ENCODE results near the gene ARSB.

Gene ARSB

DNA sequence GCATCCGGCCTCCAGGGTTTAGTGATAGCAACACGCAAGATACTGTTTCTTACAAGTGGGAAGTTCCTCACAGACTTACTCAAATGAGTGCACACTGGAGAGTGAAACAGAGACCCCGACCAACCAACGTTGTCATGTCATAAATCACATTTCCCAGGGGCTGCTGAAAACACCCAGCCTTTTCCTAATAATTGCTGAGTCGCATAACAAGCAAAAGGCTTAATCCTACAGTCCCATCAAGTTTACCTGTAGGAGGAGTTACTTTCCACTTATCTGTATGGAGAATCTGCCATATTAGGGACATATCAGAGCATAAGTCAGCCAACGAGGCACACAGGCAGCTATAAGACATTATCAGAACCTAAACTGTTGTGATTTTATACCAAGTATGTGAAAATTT lies 180.1 kb downstream of the ARSB start:
- no peak for DNase-seq (ENCODE audit: low spot score)

DNA sequence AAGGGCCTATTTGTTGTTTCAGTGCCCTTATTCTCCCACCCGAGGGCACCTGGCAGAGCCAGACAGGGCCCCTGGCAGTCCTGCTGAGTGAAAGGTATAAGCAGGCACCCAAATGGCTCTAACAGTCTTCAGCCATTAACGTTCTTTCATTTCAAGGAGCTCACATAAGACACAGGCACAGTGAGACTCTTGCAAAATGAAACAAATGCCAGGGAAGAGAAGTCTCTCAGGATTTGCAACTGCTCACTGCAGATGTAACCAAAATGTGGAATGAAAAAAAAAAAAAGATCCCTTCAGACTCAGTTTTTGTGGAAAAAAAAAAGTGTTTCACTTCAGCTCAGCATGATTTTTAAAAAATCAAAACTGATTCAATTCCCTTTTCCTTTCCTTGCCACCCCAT lies 181.2 kb downstream of the ARSB start:
- DNase-seq (ENCODE audit: low spot score), result no peak

DNA sequence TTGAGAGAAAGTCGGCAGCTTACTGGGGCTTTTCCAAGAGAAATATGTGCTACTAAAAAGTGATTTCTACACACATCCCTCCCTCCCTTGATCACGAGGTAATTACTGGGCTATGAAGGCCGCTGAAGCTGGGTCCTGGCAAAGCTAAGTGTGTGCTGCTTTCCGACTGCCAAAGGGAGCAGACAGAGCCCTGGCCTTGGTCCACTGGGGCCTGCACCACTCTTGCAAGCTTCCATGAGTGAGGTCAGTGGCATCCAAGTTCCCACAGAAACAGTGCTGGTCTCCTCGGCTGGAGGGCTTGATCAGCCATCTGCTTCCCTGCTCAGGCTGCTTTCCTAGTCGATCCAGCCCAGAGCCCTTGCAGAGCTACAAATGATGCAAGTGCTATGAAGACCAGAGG lies 181.8 kb downstream of the ARSB start:
- DNase-seq (ENCODE audit: low spot score), result no peak

DNA sequence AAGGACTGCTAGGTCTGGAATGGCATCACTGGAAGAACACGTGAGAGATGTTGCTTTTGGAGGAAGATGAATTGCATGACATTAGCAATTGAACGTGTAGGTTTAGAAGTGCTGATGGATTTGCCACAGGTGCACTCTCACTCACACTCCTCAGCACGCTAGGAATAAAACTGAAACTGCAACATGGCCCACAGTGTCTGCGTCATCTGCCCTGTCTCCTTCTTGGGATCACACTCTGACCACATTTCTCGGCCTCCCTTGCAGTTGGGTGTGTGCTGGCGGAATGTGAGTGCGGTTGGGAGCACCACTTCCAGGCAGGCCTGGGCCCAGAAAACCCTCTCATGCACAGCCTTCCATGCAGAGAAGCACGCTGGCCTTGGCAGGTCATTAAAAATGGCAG lies 183.7 kb downstream of the ARSB start:
- DNase-seq (ENCODE audit: low spot score), result no peak

DNA sequence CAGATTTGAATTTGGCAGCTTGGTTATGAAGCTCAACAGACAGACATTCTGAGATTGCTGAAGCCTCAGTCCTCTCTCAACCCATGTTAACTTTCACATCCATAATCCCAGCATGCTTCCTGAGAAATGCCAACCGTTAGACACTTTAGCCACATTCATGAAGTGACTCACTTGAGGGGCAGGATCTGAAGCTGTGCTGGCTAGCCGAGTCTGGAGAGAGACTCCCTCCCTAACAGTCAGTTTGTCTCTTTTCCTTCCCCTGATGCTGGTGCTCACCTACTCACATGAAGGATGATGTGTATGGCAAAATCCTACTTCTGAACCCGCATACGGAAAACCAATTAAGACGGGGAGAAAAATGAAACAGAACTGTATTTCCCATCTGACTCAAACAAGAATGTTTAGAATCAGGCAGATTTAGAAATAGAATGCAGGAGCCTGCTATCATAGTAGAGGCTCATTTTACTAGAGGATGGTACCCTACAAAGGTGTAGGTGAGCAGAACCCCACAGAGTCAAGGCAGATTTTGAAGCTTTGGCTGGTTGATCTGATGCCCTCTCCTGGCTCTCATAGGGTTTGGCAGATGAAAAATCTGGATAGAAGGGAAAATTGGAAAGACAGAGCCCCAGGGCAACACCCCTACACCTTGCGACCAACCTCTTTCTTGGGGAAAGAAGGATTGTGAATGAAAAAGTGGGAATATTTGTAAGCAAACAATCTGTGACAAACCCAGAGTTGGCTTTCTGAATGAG lies 185.7 kb downstream of the ARSB start:
- no peak for DNase-seq (ENCODE audit: low spot score)

DNA sequence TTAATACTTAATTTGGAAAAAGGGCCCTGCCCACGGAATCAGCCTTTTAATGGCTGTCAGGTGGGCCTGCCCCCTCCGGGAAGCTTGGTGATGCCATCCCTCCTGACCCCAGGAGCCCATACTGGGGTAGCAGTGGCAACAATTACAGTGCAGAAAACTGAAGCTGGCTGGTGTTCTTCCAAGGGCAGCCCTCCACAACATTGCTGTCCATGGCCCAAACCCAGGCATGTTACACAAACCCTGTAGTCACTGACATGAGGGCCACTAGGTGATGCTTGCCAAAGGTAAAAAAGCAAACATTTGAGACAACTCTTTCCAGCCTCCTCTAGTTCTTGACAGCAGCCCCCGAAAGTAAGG lies 186.5 kb downstream of the ARSB start:
- no peak for DNase-seq (ENCODE audit: low spot score)

DNA sequence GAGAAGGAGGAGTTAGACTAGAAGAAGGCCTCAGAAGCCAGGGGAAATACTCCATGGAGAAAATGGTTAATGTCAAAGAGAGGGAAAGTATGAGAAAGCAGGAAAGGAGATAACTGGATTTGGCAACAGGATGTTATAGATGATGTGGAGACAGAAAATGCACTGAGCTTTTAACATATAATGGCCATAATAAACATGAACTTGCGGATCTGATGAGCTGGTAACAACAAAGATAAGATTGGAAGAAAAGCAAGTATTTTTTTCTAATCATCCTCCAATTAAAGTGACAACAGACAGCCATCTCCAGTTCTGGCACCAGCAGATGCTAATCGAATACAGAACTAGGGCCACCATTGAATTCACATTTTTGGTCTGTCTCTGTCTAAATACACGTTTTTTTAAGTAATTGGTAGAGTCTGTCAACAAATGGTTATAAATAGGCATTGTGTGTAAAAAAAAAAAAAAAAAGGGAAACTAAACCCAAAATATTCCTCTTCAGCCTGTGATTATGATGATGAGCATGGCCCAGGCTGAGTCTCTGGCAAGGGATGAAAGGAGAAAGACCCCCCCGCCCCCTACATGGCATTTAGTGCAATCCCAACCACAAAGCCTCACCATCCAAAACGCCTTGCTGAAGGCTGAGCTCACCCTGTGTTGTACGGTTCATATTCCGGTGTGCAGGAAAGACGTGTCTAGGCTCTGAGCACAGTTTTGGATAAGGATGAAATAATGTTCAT lies 187.0 kb downstream of the ARSB start:
- no peak for DNase-seq (ENCODE audit: low spot score)

DNA sequence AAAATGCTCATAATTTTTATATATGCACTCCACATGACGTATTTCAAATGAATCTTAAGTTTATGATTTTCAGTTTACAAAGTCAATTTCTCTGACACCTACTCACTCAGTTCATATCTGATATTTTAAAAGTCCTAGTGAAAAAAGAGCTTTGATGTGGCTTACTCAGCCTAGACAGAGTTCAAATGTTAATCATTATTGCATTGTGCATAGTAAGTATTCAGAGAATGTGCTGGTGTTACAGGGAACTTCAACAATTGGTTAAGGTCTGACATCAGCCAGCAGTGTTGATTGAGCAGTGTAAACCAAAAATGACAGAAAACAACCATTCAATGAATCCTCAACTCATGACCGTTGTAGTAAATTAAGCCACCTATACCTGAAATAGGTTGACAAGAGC lies 189.4 kb downstream of the ARSB start:
- DNase-seq (ENCODE audit: low spot score), result peak; percentile 20

DNA sequence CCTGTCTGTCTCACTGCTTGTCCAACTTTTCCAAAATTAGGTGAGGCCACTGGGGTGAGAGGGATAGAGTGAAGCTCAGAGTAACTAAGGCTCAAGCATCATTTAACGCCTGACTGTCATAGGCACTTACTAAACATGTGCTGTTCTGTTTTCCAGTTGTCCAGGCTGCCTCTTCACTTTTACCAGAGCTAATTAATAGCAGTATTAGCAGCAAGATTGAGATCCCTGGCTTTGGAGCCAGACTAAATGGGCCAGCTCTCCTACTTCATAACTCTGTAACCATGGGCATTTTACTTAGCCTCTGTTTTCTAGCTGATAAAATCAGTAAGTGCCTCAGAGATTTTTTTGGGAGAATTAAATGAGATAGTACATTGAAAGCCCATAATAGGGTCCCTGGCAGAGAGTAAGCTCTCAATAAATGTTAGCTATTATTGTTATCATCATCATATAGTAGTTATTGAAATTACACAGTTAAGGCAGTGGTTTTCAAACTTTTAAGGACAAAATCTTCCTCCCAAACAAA lies 190.4 kb downstream of the ARSB start:
- DNase-seq (ENCODE audit: low spot score), result no peak

DNA sequence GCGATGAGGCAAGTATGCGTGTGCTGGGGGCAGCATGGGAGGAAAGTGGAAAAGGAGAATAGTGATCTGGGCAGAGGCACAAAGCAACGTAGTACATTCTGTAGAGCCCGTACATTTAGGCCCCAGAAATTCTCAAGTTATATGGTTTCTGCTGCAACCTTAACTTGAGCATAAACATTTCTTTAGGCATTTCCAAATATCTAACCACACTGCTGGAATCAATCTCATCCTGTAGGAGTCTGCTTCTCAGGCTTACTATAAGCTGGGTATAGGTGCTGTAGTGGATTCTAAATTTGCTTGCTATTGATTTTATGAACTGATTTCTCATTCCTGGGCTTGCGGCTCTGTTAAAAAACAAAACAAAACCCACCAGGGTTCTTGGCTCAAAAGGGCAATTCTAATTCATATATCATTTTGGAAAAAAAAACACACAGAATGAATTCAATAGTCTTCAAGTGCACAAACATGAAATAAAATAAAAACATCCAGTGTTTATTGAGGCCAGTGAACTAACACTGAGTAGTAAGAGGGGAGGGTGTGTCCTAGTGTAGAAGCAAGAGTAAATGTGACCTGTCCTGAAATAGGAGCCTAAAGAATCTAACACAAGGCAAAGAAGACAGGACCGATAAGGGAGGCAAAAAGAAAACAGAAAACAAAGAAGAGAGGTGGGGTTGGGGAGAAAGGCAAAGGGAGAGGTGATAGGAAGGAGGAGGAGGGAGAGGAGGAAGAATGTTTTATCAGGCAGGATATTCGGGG lies 191.0 kb downstream of the ARSB start:
- peak; percentile 17 for DNase-seq (ENCODE audit: low spot score)

DNA sequence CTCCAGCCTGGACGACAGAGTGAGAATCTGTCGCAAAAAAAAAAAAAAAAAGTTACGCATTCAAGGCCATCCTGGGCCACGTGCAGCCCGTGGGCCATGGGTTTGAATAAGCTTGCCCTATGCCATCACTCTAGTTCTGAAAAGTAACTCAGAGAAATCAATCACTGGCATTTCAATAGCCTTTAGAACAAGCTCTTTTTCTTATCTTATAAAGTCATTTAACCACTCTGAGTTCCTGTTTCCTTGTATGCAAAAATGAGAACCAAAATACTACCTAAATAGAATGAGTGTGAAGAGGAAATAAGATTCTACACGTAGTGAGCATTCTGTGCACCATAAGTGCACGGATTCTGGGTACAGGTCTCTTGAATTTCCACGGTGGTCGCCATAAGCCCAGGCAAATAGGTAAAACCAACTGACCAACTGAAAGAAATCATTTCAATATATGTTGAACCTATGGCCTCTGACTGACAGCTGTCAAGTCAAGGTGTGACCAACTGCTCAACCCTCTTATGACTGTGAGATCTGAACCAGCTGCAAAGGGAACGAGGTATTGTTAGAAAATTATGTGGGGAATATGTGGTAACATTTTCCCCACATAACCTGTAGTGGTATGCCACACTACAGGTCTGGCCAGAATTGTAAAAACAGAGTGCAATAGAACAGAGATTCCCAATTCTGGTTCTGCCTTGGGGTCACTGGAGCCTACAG lies 192.6 kb downstream of the ARSB start:
- no peak for DNase-seq (ENCODE audit: low spot score)

DNA sequence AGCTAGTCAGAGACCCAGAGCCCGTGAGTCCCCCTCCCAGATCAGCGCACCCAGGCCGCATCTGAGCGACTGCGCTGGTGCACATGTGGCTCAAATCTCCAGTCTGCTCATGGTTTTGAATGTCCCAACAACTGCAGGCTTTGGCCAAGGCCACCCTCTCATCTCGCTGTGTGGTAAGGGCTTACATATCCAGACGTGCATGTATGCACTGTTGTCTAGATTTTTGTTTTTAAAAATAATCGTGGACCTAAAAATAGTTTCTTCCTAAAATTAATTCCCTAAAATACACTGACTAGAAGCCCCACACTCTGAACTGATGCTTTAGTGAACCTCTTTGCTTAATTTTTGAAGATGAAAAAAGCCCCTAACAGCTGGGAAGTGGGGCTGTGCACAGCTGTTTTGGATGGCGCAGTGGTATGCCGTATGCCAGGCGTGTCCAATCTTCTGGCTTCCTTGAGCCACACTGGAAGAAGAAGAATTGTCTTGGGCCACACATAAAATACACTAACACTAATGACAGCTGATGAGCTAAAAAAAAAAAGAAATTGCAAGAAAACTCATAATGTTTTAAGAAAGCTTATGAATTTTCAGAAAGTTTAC lies 193.5 kb downstream of the ARSB start:
- no peak for DNase-seq (ENCODE audit: low spot score)

DNA sequence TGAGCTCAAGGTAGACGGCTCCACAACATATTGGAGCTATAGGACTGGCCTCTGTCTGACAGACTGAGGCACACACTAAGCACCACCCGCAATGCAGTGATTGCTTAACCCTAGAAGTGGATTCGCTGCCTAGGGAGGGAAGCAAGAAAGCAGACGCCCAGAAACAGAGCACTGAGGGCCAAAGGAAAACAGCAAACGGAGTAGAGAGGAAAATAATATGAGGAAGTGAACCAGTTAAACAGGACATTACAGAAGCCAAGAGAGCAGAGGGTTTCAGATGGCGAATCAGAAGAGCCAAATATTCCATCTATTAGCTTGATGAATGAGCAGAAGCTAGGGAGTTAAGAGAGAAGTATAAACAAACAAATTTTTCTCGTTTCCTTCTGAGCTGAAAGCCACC lies 197.3 kb downstream of the ARSB start:
- no peak for DNase-seq (ENCODE audit: low spot score)

DNA sequence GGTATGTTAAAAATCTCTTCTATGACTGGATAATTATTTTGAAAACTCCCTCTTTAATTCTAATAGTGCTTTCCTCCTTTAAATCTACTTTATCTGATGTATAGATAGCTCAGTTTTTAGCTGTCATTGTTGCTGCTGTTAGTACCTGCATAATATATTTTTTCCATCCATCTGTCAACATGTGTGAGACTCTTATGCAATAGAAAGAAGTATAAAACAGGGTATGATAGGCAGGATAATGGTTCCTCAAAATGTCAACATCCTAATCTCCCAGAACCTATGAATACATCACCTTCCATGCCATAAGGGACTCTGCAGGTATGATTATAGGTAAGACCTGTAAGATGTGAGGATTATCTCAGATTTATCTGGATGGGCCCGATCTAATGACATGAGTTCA lies 199.7 kb downstream of the ARSB start:
- DNase-seq (ENCODE audit: low spot score), result no peak

DNA sequence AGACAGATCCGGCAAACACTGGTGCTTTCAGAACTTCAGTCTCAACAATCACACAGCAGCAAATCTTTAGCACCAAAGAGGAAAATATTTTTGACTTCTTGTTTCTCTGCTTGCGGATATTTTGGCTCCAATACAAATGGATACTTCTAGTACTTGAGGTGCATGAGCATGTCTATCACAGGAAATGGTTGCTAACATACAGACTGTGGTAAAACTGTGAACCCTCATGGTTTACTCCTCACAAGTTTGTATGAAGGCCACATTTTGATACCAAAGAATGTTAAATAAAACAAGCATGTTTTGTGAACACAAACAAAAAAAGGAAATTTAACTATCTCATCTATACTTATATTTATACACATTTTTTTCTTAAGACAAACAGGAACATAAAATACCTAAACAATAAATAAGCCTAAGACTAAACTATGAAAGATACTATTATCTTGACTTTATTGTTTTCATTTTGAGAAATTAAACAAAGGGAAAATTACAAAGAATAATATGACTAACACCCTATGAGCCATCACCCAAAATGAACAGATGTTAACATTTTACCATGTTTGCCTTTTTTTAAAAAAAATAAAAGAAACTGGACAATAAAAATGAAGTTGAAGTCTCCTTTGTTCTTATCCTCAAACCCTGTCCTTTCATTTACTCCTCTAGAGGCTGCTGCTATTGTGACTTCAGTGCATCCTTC lies 201.5 kb downstream of the ARSB start:
- DNase-seq (ENCODE audit: low spot score), result no peak

DNA sequence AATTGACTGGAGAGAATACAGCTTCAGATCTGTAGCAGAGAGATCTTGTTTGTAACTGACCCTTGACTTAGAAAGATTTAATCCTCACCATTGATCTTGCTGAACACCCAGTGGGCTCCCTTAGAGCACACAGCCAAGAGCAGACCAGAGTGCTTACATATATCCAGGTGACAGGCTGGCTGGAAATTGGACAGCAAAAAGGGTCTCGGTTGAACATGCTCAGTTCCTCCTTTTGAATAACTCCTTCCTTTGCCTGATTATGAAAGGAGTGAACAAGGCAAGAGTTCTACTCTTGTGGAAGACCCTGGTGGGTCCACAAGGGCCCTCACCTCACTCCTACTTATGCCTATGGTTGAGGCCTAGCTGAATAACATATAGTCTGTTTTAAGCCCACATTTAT lies 202.4 kb downstream of the ARSB start:
- DNase-seq (ENCODE audit: low spot score), result no peak

DNA sequence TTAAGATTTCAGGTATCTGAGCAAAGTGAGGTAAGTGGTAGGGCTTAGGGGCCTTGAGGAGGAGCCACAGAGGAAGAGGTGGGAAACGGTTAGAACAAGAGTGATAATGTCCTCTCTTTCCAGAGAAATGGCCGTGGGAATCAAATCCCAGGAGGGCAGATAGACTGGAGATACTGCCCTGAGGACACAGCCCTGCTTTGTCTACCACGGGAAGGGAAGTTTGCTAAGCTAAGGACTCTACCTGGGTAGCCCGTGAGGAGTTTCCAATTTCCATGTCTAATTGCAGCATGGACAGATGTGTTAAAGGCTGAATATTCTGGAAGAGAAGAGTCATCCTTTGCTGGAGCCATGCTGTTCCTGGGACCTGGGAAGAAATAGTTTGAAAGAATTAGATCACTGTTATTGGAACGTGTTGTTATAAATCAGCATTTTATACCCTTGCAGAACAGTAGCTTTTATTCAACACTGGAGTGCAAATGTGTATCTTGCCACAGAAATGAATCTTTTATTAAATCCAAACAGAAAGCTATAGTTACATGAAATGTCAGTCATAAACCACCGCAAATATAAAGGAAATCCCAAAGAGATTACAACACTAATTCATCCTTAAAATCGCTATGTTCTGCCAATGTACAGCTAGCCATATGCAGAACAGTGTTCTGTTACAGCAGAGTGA lies 203.4 kb downstream of the ARSB start:
- DNase-seq (ENCODE audit: low spot score), result no peak

DNA sequence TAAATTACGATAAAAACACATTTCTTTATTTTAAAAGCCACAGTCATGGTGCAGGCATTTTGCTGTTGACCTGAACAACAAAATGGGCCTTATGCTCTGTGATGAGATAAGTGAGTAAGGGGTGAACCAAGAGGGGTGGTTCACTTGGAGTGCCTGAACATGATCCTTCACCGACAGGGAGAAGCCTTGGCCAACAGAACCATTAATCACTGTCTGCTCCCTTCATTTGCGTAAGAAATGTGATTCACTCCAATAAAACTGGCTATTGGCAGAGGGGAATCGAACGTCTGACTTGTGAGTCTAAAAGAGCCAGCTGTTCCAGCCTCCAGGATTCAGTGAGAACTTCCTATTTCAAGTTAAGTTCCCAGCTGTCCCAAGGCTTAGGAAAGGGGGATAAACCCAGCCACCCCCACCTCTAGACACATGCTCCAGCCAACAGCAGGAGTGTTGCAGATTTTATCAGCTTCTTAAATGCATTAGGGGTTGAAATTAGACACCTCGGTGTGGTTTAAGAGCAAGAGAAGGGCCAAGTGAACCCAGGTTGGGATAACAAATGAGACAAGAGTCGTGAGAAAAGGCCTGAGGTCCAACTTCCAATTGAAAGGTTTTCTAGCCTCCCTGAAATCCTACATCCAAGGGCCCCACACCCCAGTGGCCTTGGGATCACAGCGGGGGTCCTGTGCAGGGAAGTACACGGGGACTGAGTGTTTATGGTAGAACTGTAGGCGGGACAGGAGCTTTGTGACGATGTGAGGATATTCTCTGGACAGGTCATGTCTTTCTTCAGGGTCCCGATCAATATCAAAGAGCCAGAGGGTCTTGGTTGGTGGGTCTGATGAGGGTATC lies 205.1 kb downstream of the ARSB start:
- DNase-seq (ENCODE audit: low spot score), result no peak

DNA sequence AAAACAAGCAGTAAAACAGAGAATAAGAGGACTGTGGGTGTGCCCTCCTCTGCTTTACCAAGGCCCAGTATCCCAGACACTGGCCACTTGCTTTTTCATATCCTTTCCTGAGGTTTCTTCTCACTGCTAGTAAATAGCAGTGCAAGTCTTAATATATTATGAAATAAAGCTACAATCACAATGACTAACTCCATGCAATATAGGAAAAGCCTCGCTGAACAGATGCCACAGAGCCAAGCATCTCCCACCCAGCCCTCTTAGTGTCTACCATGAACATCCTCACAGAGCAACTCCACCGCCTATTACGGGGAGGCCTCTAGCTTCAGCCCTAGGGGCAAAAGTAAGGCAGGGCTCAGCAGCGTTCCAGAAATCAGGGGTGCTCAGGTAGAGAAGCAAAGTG lies 205.8 kb downstream of the ARSB start:
- DNase-seq (ENCODE audit: low spot score), result no peak

DNA sequence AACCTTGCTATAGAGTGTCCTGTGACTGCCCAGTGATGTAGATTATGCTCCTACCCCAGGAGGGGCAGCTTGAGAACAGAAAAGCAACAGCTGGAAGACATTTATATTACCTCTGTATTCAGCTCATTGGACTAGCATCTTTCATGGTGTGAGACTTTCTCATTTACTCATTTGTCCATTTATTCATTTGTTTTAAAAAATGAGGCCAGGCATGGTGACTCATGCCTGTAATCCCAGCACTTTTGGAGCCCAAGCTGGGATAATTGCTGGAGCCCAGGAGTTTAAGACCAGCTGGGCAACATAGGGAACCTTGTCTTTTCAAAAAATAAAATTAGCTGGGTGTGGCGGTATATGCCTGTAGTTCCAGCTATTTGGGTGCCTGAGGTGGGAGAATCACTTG lies 206.6 kb downstream of the ARSB start:
- DNase-seq (ENCODE audit: low spot score), result no peak

All from HuH-7 (cell line).